SK-N-SH (cell line): ENCODE data around the gene ADCY1.
"Not testable (repeated sequence)": the region's sequence is repeated elsewhere in the genome, so short reads cannot be mapped to it uniquely, and the experiment has no call there.

Experiments used
- EP300 ChIP-seq, 2 experiments: IDR thresholded peaks; 2 replicates each; pipeline versions ENCODE4 v1.4.0 to v1.6.1; 2012; ENCODE audit warnings: borderline replicate concordance in 1 of 2, low read depth in 1 of 2, low read length in 1 of 2
- FOXM1 ChIP-seq: IDR thresholded peaks from 2 replicates; pipeline ENCODE4 v1.4.0; 2012; ENCODE audit warnings: low read depth, mild to moderate bottlenecking
- MEF2A ChIP-seq: IDR thresholded peaks from 2 replicates; pipeline ENCODE4 v1.4.0; 2012; ENCODE audit warnings: low read depth, borderline replicate concordance
- PBX3 ChIP-seq: IDR thresholded peaks from 2 replicates; pipeline ENCODE4; 2012
- POLR2AphosphoS5 ChIP-seq: IDR thresholded peaks from 2 replicates; pipeline ENCODE4 v1.6.1; 2012; ENCODE audit warnings: low read depth, low read length
- RCOR1 ChIP-seq: fragments of 150-350 bp; IDR thresholded peaks from 2 replicates; pipeline ENCODE4 v1.6.1; 2017; ENCODE audit warnings: antibody characterized with exemption, low read length
- RXRA ChIP-seq: IDR thresholded peaks from 2 replicates; pipeline ENCODE4 v1.4.0; 2012; ENCODE audit warnings: low read depth, mild to moderate bottlenecking, borderline replicate concordance
- SMC3 ChIP-seq: IDR thresholded peaks from 2 replicates; pipeline ENCODE4 v1.6.1; 2012; ENCODE audit warnings: low read depth, low read length, improper control_type of control experiment
- TAF1 ChIP-seq: IDR thresholded peaks from 2 replicates; pipeline ENCODE4 v1.6.1; 2012; ENCODE audit warnings: low read depth, mild to moderate bottlenecking, low read length, moderate library complexity, borderline replicate concordance
- TCF12 ChIP-seq: IDR thresholded peaks from 2 replicates; pipeline ENCODE4 v1.4.0; 2012
- USF1 ChIP-seq: IDR thresholded peaks from 2 replicates; pipeline ENCODE4 v1.4.0; 2012; ENCODE audit warnings: low read depth, borderline replicate concordance
- TF ChIP-seq, protein P1 (sequence below): fragments of 200-600 bp; sonication (generic); IDR thresholded peaks from 2 replicates; pipeline ENCODE4 v1.6.1; 2017; ENCODE audit warnings: antibody characterized with exemption, mild to moderate bottlenecking, moderate library complexity
- TF ChIP-seq, protein P2 (sequence below): IDR thresholded peaks from 2 replicates; pipeline ENCODE4 v1.4.0; 2012; ENCODE audit warnings: low read depth, borderline replicate concordance

DNA sequence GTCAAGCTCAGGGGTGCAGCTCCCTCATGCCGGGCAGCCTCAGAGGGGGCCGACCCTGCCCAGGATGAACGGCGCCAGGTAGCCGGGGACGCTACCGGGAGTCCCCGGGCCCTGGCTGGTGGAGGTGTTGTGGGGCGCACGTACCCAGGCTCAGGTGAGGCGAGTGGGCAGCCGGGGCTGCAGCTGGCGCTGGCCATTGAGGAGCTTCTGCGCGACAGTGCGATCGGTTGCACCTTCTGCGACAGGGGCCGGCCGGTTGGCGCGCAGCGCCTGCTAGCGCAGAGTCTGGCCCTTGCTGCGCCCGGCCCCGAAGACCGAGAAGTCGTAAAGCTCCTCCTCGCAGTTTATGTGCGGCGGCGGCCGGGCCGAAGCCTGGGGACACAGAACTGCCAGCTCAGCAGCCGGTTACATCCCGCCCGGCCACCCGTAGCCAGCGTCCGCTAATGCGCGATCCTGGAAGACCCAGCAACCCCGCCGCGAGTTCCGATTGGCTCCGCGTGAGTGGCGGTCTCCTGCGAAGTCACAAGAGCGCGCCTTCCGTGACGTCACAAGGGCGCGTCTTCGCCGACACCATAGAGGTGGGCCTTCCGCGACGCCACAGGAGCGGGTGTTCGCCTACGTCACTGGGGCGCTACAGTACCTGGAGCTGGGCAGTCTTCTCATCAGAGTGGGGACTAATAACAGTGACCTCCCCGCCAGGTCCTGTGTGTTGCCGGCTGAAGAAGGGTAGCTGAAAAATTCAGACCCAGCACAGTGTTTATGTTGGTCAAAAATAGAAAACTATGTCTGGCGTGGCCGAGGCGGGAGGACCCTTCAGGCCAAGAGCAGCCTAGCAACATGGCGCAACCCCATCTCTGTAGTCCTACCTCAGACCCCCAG is 194.6 kb downstream of the ADCY1 start:
- TF ChIP-seq, protein P1, sequence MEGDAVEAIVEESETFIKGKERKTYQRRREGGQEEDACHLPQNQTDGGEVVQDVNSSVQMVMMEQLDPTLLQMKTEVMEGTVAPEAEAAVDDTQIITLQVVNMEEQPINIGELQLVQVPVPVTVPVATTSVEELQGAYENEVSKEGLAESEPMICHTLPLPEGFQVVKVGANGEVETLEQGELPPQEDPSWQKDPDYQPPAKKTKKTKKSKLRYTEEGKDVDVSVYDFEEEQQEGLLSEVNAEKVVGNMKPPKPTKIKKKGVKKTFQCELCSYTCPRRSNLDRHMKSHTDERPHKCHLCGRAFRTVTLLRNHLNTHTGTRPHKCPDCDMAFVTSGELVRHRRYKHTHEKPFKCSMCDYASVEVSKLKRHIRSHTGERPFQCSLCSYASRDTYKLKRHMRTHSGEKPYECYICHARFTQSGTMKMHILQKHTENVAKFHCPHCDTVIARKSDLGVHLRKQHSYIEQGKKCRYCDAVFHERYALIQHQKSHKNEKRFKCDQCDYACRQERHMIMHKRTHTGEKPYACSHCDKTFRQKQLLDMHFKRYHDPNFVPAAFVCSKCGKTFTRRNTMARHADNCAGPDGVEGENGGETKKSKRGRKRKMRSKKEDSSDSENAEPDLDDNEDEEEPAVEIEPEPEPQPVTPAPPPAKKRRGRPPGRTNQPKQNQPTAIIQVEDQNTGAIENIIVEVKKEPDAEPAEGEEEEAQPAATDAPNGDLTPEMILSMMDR, result peak; percentile 22
- TF ChIP-seq RCOR1 (peak; percentile 7; the same call in 1 of the 2 replicates), PBX3 (peak; percentile 77), POLR2AphosphoS5 (peak; percentile 77), EP300 (IDR thresholded peaks at IDR 0.05; ENCODE audit: borderline replicate concordance in 1 of 2, low read depth in 1 of 2, low read length in 1 of 2) (peak in 1 of 2 experiments; percentile 13; a peak in 1 of 4 replicates), TAF1 (peak; percentile 67), USF1 (peak; percentile 55; the same call in 1 of the 2 replicates)
- TF ChIP-seq, protein P2, sequence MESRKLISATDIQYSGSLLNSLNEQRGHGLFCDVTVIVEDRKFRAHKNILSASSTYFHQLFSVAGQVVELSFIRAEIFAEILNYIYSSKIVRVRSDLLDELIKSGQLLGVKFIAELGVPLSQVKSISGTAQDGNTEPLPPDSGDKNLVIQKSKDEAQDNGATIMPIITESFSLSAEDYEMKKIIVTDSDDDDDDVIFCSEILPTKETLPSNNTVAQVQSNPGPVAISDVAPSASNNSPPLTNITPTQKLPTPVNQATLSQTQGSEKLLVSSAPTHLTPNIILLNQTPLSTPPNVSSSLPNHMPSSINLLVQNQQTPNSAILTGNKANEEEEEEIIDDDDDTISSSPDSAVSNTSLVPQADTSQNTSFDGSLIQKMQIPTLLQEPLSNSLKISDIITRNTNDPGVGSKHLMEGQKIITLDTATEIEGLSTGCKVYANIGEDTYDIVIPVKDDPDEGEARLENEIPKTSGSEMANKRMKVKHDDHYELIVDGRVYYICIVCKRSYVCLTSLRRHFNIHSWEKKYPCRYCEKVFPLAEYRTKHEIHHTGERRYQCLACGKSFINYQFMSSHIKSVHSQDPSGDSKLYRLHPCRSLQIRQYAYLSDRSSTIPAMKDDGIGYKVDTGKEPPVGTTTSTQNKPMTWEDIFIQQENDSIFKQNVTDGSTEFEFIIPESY, result peak; percentile 59; the same call in 1 of the 2 replicates
- not testable (repeated sequence) for TF ChIP-seq TCF12, RXRA, FOXM1, MEF2A, SMC3
